GDM1 (cell line): ENCODE measurements around the gene PRRT3.
"Not testable (repeated sequence)": the region's sequence is repeated elsewhere in the genome, so short reads cannot be mapped to it uniquely, and the experiment has no call there.

Experiments used
- DNase-seq: peaks from one replicate; lab custom pipeline; 2025; lab: John Stamatoyannopoulos, UW

PRRT3 gene

GRCh38 chr3:9898467-9899241 is 53.6 kb downstream of the PRRT3 start:
- no peak for DNase-seq

GRCh38 chr3:9897408-9898372 is 54.5 kb downstream of the PRRT3 start:
- DNase-seq = no peak

GRCh38 chr3:9896755-9897407 is 55.3 kb downstream of the PRRT3 start:
- DNase-seq = not testable (repeated sequence)

- not testable (repeated sequence) for DNase-seq
Observed at GRCh38 chr3:9895715-9896114, 56.5 kb downstream of the PRRT3 start.
